CD14-positive monocyte (primary cell): ENCODE data around the gene GPC5. TPM values are rescaled to one million over a fixed set of nuclear protein-coding genes. Genes with fewer than 3 reads are reported as not detected.

Experiments used
- DNase-seq, 3 donors: peaks; one replicate each; pipeline ENCODE4 v3.0.0-alpha.2; 2011 to 2022
- H2AFZ ChIP-seq: 2 replicates; pipeline ENCODE4 v1.6.0; 2012; ENCODE audit warnings: mild to moderate bottlenecking, low read depth, low read length, inconsistent platforms; ENCODE audit not compliant: insufficient read depth, poor library complexity, severe bottlenecking
- H3K27ac ChIP-seq, 2 donors: 1 replicate in 1 of 2; 2 replicates in 1 of 2; pipeline ENCODE4 v1.5.1; 2012 to 2013; ENCODE audit warnings: low read length in 2 of 2, control low read depth in 1 of 2, inconsistent platforms in 1 of 2, low read depth in 1 of 2, mild to moderate bottlenecking in 1 of 2
- H3K27me3 ChIP-seq, 2 donors: one replicate each; pipeline versions ENCODE4 v1.6.0 to v1.6.1; 2011 to 2013; ENCODE audit warnings: low read length in 2 of 2; ENCODE audit not compliant: control insufficient read depth in 2 of 2, insufficient read depth in 2 of 2
- H3K36me3 ChIP-seq, 2 donors: replicated peaks in 1 of 2; 1 replicate in 1 of 2; 2 replicates in 1 of 2; pipeline versions ENCODE4 v1.5.1 to v1.6.1; 2012 to 2013; ENCODE audit warnings: low read length in 2 of 2, control low read depth in 1 of 2, inconsistent platforms in 1 of 2, mild to moderate bottlenecking in 1 of 2; ENCODE audit not compliant: insufficient read depth in 2 of 2, control insufficient read depth in 1 of 2
- H3K4me1 ChIP-seq, 2 donors: 1 replicate in 1 of 2; 2 replicates in 1 of 2; pipeline versions ENCODE4 v1.5.1 to v1.6.1; 2012 to 2013; ENCODE audit warnings: low read length in 2 of 2, control low read depth in 1 of 2, inconsistent platforms in 1 of 2, mild to moderate bottlenecking in 1 of 2, moderate library complexity in 1 of 2; ENCODE audit not compliant: insufficient read depth in 2 of 2, control insufficient read depth in 1 of 2
- H3K4me2 ChIP-seq: replicated peaks from 2 replicates; pipeline ENCODE3; 2012; ENCODE audit warnings: low read length, moderate library complexity, mild to moderate bottlenecking; ENCODE audit not compliant: poor library complexity, severe bottlenecking; ENCODE audit errors: extremely low read depth
- H3K4me3 ChIP-seq, 3 experiments: fragments of 200-600 bp in 1 of 3; sonication (generic) in 1 of 3; replicated peaks in 1 of 3; 1 replicate in 2 of 3; 2 replicates in 1 of 3; pipeline ENCODE4 v1.5.1; 2011 to 2013; ENCODE audit warnings: low read length in 3 of 3, mild to moderate bottlenecking in 3 of 3, control low read depth in 2 of 3, low read depth in 2 of 3, inconsistent platforms in 1 of 3, moderate library complexity in 1 of 3
- H3K79me2 ChIP-seq: 2 replicates; pipeline ENCODE4 v1.6.0; 2012; ENCODE audit warnings: mild to moderate bottlenecking, control low read depth, inconsistent platforms, low read length, moderate library complexity; ENCODE audit not compliant: insufficient read depth
- H3K9ac ChIP-seq: 2 replicates; pipeline ENCODE4 v1.6.0; 2017; ENCODE audit warnings: low read length, mild to moderate bottlenecking; ENCODE audit not compliant: insufficient read depth, poor library complexity, severe bottlenecking
- H3K9me3 ChIP-seq, 2 donors: replicated peaks in 1 of 2; 1 replicate in 1 of 2; 2 replicates in 1 of 2; pipeline versions ENCODE4 v1.5.1 to v1.6.1; 2012 to 2013; ENCODE audit warnings: low read length in 2 of 2, control low read depth in 1 of 2; ENCODE audit not compliant: control insufficient read depth in 1 of 2, insufficient read depth in 1 of 2
- H4K20me1 ChIP-seq: 2 replicates; pipeline ENCODE4 v1.6.0; 2012; ENCODE audit warnings: mild to moderate bottlenecking, low read length, control low read depth, moderate library complexity; ENCODE audit not compliant: insufficient read depth
- H3K27ac Mint-ChIP-seq, 7 donors: one replicate each; pipeline ENCODE4 v1.8.0; 2020; ENCODE audit warnings: mild to moderate bottlenecking in 7 of 7, mixed read lengths in 7 of 7, moderate library complexity in 6 of 7, inconsistent platforms in 2 of 7
- H3K27me3 Mint-ChIP-seq, 3 donors: one replicate each; pipeline ENCODE4 v1.8.0; 2021 to 2022; ENCODE audit warnings: low read depth in 3 of 3, mild to moderate bottlenecking in 3 of 3, mixed read lengths in 3 of 3, moderate library complexity in 3 of 3, inconsistent platforms in 1 of 3
- H3K36me3 Mint-ChIP-seq, 2 donors: one replicate each; pipeline ENCODE4 v1.8.0; 2020; ENCODE audit warnings: mixed read lengths in 2 of 2, inconsistent platforms in 1 of 2, mild to moderate bottlenecking in 1 of 2
- H3K4me1 Mint-ChIP-seq: one replicate; pipeline ENCODE4 v1.8.0; 2020; ENCODE audit warnings: mild to moderate bottlenecking, mixed read lengths
- H3K4me3 Mint-ChIP-seq, 2 donors: one replicate each; pipeline ENCODE4 v1.8.0; 2020; ENCODE audit warnings: mild to moderate bottlenecking in 2 of 2, mixed read lengths in 2 of 2, moderate library complexity in 1 of 2
- H3K9me3 Mint-ChIP-seq, 7 donors: one replicate each; pipeline ENCODE4 v1.8.0; 2020 to 2022; ENCODE audit warnings: mixed read lengths in 7 of 7, mild to moderate bottlenecking in 6 of 7, moderate library complexity in 6 of 7, inconsistent platforms in 2 of 7
- CTCF ChIP-seq: fragments of 200-600 bp; IDR thresholded peaks from one replicate; pipeline ENCODE4 v1.8.0; 2022; ENCODE audit warnings: antibody characterized with exemption, mild to moderate bottlenecking
- WGBS: methylation state at CpG from one replicate; pipeline ENCODE4 v1.1.5; 2013; ENCODE audit warnings: missing lambda C conversion rate; ENCODE audit not compliant: insufficient coverage; 5-methylcytosine and 5-hydroxymethylcytosine counted together
- intact Hi-C, 2 donors: fragments of 100-400 bp; cut with micrococcal nuclease; formaldehyde crosslinking; loops; one replicate each; pipeline versions ENCODE4 v1.15.0 to v1.15.1; 2023
- polyA plus RNA-seq, 3 donors: library from polyadenylated mRNA; depleted of rRNA in 1 of 3; unstranded in 2 of 3; stranded (reverse) in 1 of 3; fragments of 300-500 nt in 2 of 3; fragments of >200 nt in 1 of 3; fragmentation: Illumina TruSeq in 2 of 3; gene quantifications; 1 replicate in 2 of 3; 2 replicates in 1 of 3; pipeline ENCODE4 v1.2.3, GENCODE V29; 2012 to 2021

The GPC5 gene
- polyA plus RNA-seq, 3 donors, result not detected

- no peak for TF ChIP-seq CTCF
- Histone ChIP-seq H3K27ac (no peak overlapping the region), H4K20me1 (no peaks in the 10 kb centered on the region), H3K9me3 (peaks cover 6 to 7% of the 10 kb centered on the region in 2 donors), H3K4me2 (no peak overlapping the region), H3K79me2 (no peaks in the 10 kb centered on the region), H3K4me1 (no peaks in the 10 kb centered on the region), H3K36me3 (no peaks in the 10 kb centered on the region), H3K4me3 (no peak overlapping the region), H3K9ac (no peak overlapping the region), H2AFZ (no peak overlapping the region), H3K27me3 (no peaks in the 10 kb centered on the region)
- no peak for DNase-seq
- intact Hi-C loops, result no loop called here
- peaks cover 0 to 8% (median 2%) of the 10 kb centered on the region in 7 donors for H3K9me3 Mint-ChIP-seq
- no peak overlapping the region for H3K4me3 Mint-ChIP-seq
- H3K4me1 Mint-ChIP-seq, result no peaks in the 10 kb centered on the region
- no peaks in the 10 kb centered on the region for H3K27me3 Mint-ChIP-seq
- whole genome bisulfite sequencing, result 80% methylated on average over 1 of the region's 6 CpGs
- no peaks in the 10 kb centered on the region for H3K36me3 Mint-ChIP-seq
- H3K27ac Mint-ChIP-seq, result no peak overlapping the region
Measured at GRCh38 chr13:92578358-92578757, 1179.9 kb downstream of the GPC5 start.

- Histone ChIP-seq H3K27me3 (no peaks in the 10 kb centered on the region), H4K20me1 (no peaks in the 10 kb centered on the region), H3K36me3 (no peaks in the 10 kb centered on the region), H3K9ac (no peak overlapping the region), H3K79me2 (no peaks in the 10 kb centered on the region), H2AFZ (no peak overlapping the region), H3K4me2 (no peak overlapping the region), H3K4me1 (no peaks in the 10 kb centered on the region), H3K4me3 (no peak overlapping the region), H3K27ac (no peak overlapping the region), H3K9me3 (peaks cover 24 to 35% of the 10 kb centered on the region in 2 donors)
- intact Hi-C loops, result no loop called here
- Mint-ChIP-seq H3K36me3 (no peaks in the 10 kb centered on the region), H3K27me3 (no peaks in the 10 kb centered on the region), H3K9me3 (peaks cover 2 to 14% (median 11%) of the 10 kb centered on the region in 7 donors), H3K4me3 (no peak overlapping the region), H3K4me1 (no peaks in the 10 kb centered on the region), H3K27ac (no peak overlapping the region)
- DNase-seq, result no peak
- TF ChIP-seq CTCF, result no peak
- 64% methylated on average over 3 of the region's 4 CpGs for WGBS
Measured at GRCh38 chr13:92589955-92590354, 1191.5 kb downstream of the GPC5 start.
